ENCODE measurements around the gene LRRC8E. TPM values are rescaled to one million over a fixed set of nuclear protein-coding genes. Genes with fewer than 3 reads are reported as not detected.
"Not testable (repeated sequence)": the region's sequence is repeated elsewhere in the genome, so short reads cannot be mapped to it uniquely, and the experiment has no call there.

LRRC8E gene
- total RNA-seq, 1 experiment from 2014 or later: not detected

DNA sequence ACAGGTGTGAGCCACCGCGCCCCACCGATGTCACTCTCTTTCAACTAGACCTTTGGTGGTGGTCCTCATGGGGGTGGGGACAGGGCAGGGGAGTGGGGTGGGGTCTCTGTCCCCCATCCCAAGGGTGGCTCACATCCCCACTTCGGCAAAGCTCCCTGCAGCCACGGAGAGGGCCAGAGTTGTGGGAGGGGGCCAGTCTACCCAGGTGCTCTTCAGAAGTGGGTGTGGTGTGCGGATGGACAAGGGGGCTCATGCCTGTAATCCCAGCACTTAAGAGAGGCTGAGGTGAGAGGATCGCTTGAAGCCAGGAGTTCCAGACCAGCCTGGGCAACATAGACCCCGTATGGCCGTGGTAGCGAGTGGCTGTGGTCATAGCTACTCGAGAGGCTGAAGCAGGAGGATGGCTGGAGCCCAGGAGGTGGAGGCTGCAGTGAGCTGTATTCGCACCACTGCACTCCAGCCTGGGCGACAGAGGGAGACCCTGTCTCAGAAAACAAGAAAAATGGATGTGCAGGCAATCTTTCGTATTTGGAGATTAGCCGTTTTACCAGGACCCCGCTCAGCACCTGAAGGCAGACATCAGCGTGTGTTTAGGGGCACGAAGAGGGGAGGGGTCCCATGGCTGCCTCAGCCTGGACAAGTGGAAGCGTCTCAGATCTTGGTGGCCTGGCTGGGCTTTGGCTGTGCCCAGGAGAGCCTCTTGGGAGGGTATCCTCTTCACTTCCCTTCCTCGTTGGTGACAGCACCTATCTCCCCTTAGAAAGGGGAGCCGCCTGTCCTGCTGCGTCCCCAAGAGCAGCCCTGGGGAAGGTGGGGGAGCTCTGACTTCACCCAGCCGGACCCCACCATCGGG, 27.2 kb downstream of the LRRC8E start:
- peaks cover 30% of the 10 kb centered on the region for H3K4me1 ChIP-seq (ENCODE audit: low read length)
- H3K9ac ChIP-seq (ENCODE audit: low read length): peak overlapping the region; percentile 65
- H3K4me2 ChIP-seq (ENCODE audit: low read depth, low read length, poor library complexity, severe bottlenecking): peak overlapping the region; percentile 62
- no peaks in the 10 kb centered on the region for H3K79me2 ChIP-seq (ENCODE audit: low read length)
- H3K27ac ChIP-seq (ENCODE audit: low read length): no peak overlapping the region
- no peak overlapping the region for H2AFZ ChIP-seq (ENCODE audit: low read length)
- no peaks in the 10 kb centered on the region for H3K36me3 ChIP-seq (ENCODE audit: insufficient read depth, low read length)
- no peak for DNase-seq
- H4K20me1 ChIP-seq (ENCODE audit: insufficient read depth, low read depth, low read length): no peaks in the 10 kb centered on the region
- H3K4me3 ChIP-seq (ENCODE audit: low read length): peak overlapping the region; percentile 57
- H3K9me2 ChIP-seq (replicated peaks; ENCODE audit: insufficient read depth, low read length): no peaks in the 10 kb centered on the region
- no peaks in the 10 kb centered on the region for H3K9me3 ChIP-seq (ENCODE audit: low read length)
- H3K27me3 ChIP-seq (ENCODE audit: low read length): no peaks in the 10 kb centered on the region

GRCh38 chr19:7916103-7916954, 28.0 kb downstream of the LRRC8E start:
- Histone ChIP-seq H3K27me3 (ENCODE audit: low read length) (no peaks in the 10 kb centered on the region), H3K4me1 (ENCODE audit: low read length) (peaks cover 35% of the 10 kb centered on the region), H2AFZ (ENCODE audit: low read length) (no peak overlapping the region; the same call in 1 of the 2 replicates), H3K9me3 (ENCODE audit: low read length) (no peaks in the 10 kb centered on the region), H3K9me2 (replicated peaks; ENCODE audit: insufficient read depth, low read length) (no peaks in the 10 kb centered on the region), H3K4me2 (ENCODE audit: low read depth, low read length, poor library complexity, severe bottlenecking) (peak overlapping the region; percentile 62), H3K79me2 (ENCODE audit: low read length) (no peaks in the 10 kb centered on the region), H4K20me1 (ENCODE audit: insufficient read depth, low read depth, low read length) (peaks cover 5% of the 10 kb centered on the region; the same call in 1 of the 2 replicates), H3K4me3 (ENCODE audit: low read length) (peak overlapping the region; percentile 57), H3K9ac (ENCODE audit: low read length) (peak overlapping the region; percentile 65), H3K36me3 (ENCODE audit: insufficient read depth, low read length) (no peaks in the 10 kb centered on the region), H3K27ac (ENCODE audit: low read length) (no peak overlapping the region)
- DNase-seq: peak; percentile 77

GRCh38 chr19:7916955-7917266, 28.6 kb downstream of the LRRC8E start:
- Histone ChIP-seq H3K9ac (ENCODE audit: low read length) (peak overlapping the region; percentile 65), H3K9me2 (replicated peaks; ENCODE audit: insufficient read depth, low read length) (no peaks in the 10 kb centered on the region), H4K20me1 (ENCODE audit: insufficient read depth, low read depth, low read length) (peaks cover 10% of the 10 kb centered on the region; the same call in 1 of the 2 replicates), H2AFZ (ENCODE audit: low read length) (no peak overlapping the region; the same call in 1 of the 2 replicates), H3K9me3 (ENCODE audit: low read length) (no peaks in the 10 kb centered on the region), H3K27me3 (ENCODE audit: low read length) (no peaks in the 10 kb centered on the region), H3K4me2 (ENCODE audit: low read depth, low read length, poor library complexity, severe bottlenecking) (peak overlapping the region; percentile 62), H3K4me1 (ENCODE audit: low read length) (peaks cover 41% of the 10 kb centered on the region), H3K4me3 (ENCODE audit: low read length) (peak overlapping the region; percentile 57; the same call in 1 of the 2 replicates), H3K36me3 (ENCODE audit: insufficient read depth, low read length) (no peaks in the 10 kb centered on the region), H3K79me2 (ENCODE audit: low read length) (no peaks in the 10 kb centered on the region), H3K27ac (ENCODE audit: low read length) (no peak overlapping the region)
- no peak for DNase-seq

DNA sequence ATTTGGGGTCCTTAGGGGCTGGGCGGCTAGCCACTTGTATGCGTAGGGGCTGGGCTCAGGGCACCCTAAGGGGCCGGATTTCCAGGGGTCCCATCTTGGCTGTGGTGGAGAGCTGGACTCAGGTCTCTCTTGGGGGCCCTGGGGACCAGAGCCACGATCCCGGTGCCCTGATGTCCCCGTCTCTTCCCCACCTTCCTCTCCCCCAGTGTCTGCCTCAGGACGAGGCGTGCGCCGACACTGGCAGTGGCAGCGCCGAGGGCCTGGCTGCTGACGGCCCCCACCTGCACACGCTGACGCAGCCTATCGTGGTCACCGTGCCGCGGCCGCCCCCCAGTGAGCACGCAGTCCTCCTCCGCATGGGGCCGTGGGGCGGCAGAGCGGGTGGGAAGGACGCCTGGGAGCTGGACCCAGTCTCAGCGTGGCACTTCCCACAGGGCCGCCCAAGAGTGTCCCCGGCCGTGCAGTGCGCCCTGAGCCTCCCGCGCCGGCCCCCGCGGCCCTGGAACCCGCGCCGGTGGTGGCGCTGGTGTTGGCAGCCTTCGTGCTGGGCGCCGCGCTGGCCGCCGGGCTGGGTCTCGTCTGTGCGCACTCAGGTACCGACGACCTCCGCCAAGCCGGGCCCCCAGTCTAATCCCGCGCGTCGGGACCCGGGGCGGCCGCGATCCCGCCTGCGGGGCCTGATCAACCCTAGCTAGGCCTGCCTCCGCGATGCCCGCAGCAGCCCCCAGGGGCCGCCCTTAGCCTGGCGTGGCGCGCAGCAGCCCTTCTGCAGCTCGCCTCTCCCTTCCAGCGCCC, 29.2 kb downstream of the LRRC8E start:
- Histone ChIP-seq H3K4me2 (ENCODE audit: low read depth, low read length, poor library complexity, severe bottlenecking) (peak overlapping the region; percentile 62), H2AFZ (ENCODE audit: low read length) (no peak overlapping the region), H3K36me3 (ENCODE audit: insufficient read depth, low read length) (0 out of 2 replicates have a peak, but pooled peaks cover 2% of the 10 kb centered on the region), H3K9me2 (replicated peaks; ENCODE audit: insufficient read depth, low read length) (no peaks in the 10 kb centered on the region), H3K4me3 (ENCODE audit: low read length) (peak overlapping the region; percentile 57; the same call in 1 of the 2 replicates), H4K20me1 (ENCODE audit: insufficient read depth, low read depth, low read length) (peaks cover 16% of the 10 kb centered on the region; the same call in 1 of the 2 replicates), H3K9me3 (ENCODE audit: low read length) (no peaks in the 10 kb centered on the region), H3K9ac (ENCODE audit: low read length) (peak overlapping the region; percentile 65), H3K79me2 (ENCODE audit: low read length) (no peaks in the 10 kb centered on the region), H3K4me1 (ENCODE audit: low read length) (peaks cover 41% of the 10 kb centered on the region), H3K27ac (ENCODE audit: low read length) (no peak overlapping the region), H3K27me3 (ENCODE audit: low read length) (no peaks in the 10 kb centered on the region)
- peak; percentile 74 for DNase-seq

GRCh38 chr19:7918062-7918614, 29.8 kb downstream of the LRRC8E start:
- H3K4me3 ChIP-seq (ENCODE audit: low read length); DNase-seq: not testable (repeated sequence)

DNA sequence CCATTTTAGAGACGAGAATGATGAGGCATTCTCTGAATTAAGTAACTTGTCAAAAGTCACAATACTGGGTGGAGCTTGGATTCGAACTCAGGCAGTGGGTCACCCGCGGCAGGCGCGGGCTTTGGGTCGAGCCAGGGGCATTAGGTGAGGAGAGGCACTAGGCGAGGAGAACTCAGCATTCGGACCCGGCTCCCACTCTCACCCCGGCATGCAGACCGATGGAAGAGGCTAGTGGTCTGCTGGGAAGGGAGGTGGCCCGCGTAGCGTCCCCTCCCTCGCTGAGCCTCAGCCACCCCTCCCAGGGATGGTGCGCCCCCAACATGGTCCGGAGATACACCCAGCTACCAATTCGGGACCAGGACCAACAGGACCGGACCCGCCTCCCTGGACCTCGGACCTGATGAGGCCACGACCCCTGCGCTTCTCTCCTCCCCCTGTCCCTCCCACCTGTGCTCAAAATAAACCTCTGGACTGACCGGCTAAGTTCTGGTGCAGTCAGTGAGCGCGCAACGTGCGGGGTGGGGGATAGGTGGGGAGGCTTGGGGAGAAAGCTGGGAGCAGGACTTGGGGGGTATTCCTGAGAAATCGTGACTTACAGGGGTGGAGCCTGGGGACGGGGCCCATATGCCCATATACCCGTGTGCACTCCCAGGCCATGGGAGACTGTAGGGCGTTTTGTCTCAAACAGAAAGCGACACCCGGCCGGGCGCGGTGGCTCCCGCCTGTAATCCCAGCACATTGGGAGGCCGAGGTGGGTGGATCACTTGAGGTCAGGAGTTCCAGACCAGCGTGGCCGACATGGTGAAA, 30.5 kb downstream of the LRRC8E start:
- H3K9ac ChIP-seq (ENCODE audit: low read length): no peak overlapping the region
- no peaks in the 10 kb centered on the region for H3K79me2 ChIP-seq (ENCODE audit: low read length)
- no peak overlapping the region for H3K4me3 ChIP-seq (ENCODE audit: low read length)
- H3K27me3 ChIP-seq (ENCODE audit: low read length): no peaks in the 10 kb centered on the region
- H4K20me1 ChIP-seq (ENCODE audit: insufficient read depth, low read depth, low read length): peaks cover 26% of the 10 kb centered on the region; the same call in 1 of the 2 replicates
- H3K4me2 ChIP-seq (ENCODE audit: low read depth, low read length, poor library complexity, severe bottlenecking): no peak overlapping the region
- no peaks in the 10 kb centered on the region for H3K9me2 ChIP-seq (replicated peaks; ENCODE audit: insufficient read depth, low read length)
- no peak overlapping the region for H2AFZ ChIP-seq (ENCODE audit: low read length)
- DNase-seq: no peak
- no peak overlapping the region for H3K27ac ChIP-seq (ENCODE audit: low read length)
- H3K9me3 ChIP-seq (ENCODE audit: low read length): no peaks in the 10 kb centered on the region
- 0 out of 2 replicates have a peak, but pooled peaks cover 4% of the 10 kb centered on the region for H3K36me3 ChIP-seq (ENCODE audit: insufficient read depth, low read length)
- peaks cover 51% of the 10 kb centered on the region for H3K4me1 ChIP-seq (ENCODE audit: low read length)

More at GRCh38 chr19:7918062-7918614, 29.8 kb downstream of the LRRC8E start:
- not testable (repeated sequence) for H3K9ac ChIP-seq (ENCODE audit: low read length); H3K4me2 ChIP-seq (ENCODE audit: low read depth, low read length, poor library complexity, severe bottlenecking); H3K27ac ChIP-seq (ENCODE audit: low read length); H3K9me2 ChIP-seq (replicated peaks; ENCODE audit: insufficient read depth, low read length); H3K79me2 ChIP-seq (ENCODE audit: low read length); H2AFZ ChIP-seq (ENCODE audit: low read length); H3K27me3 ChIP-seq (ENCODE audit: low read length); H3K36me3 ChIP-seq (ENCODE audit: insufficient read depth, low read length); H3K9me3 ChIP-seq (ENCODE audit: low read length)
- Histone ChIP-seq H4K20me1 (ENCODE audit: insufficient read depth, low read depth, low read length) (peaks cover 19% of the 10 kb centered on the region; the same call in 1 of the 2 replicates), H3K4me1 (ENCODE audit: low read length) (peaks cover 44% of the 10 kb centered on the region)
